ENCODE data around the gene INSIG2. TPM values are rescaled to one million over a fixed set of nuclear protein-coding genes. Genes with fewer than 3 reads are reported as not detected.
"Not testable (repeated sequence)": the region's sequence is repeated elsewhere in the genome, so short reads cannot be mapped to it uniquely, and the experiment has no call there.

The INSIG2 gene
- polyA plus RNA-seq, 4 donors, result 28.5 to 37.6 (median 34.4) TPM

- no peak for DNase-seq (ENCODE audit: low read depth in 4 of 4, low spot score in 3 of 4)
Observed at GRCh38 chr2:118059919-118060478, 28.3 kb upstream of the INSIG2 start.

DNA sequence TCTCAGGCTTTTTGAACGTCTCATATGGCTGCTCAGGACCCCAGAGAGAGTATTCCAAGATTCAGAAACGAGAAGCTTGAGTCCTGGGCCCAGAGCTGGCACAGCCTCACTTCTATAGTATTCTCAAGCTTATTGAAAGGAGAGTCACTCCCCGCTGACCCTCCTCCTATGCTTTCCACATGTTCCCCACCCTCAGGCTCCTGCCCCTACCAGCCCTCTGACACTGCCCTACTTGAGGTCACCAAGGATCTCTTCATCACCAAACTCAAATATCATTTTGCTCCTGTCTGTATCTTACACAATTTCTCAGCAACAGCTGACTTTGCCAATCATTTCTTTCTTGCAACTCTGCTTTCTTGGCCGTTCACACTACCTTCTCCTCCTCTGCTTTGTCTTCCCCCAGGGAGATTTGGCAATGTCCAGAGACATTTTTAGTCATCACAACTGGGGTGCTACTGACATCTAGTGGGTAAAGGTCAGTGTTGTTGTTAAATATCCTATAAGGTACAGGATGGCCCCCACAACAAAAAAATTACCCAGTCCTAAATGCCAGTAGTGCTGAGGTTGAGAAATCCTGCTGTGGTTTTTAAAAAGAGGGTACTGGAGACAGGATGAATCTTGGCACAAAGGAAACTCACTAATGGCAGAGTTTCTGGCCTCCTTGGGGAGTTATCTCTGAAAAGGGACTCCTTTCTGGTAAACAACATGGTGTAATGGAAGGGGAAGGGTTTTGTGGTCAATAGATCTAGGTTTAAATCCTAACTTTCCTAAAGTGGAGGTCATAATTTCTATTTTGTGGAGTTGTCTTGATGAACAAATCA lies 26.9 kb upstream of the INSIG2 start:
- no peak for DNase-seq (ENCODE audit: low read depth in 4 of 4, low spot score in 3 of 4)

GRCh38 chr2:118062048-118062447 lies 26.2 kb upstream of the INSIG2 start:
- DNase-seq (ENCODE audit: low read depth in 4 of 4, low spot score in 3 of 4), result no peak

GRCh38 chr2:118062669-118063068 lies 25.6 kb upstream of the INSIG2 start:
- no peak for DNase-seq (ENCODE audit: low read depth in 4 of 4, low spot score in 3 of 4)

- DNase-seq (ENCODE audit: low read depth in 4 of 4, low spot score in 3 of 4), result no peak
Observed at GRCh38 chr2:118065015-118065706, 23.1 kb upstream of the INSIG2 start.

- DNase-seq (ENCODE audit: low read depth in 4 of 4, low spot score in 3 of 4), result no peak
Observed at GRCh38 chr2:118065921-118066511, 22.3 kb upstream of the INSIG2 start.

DNA sequence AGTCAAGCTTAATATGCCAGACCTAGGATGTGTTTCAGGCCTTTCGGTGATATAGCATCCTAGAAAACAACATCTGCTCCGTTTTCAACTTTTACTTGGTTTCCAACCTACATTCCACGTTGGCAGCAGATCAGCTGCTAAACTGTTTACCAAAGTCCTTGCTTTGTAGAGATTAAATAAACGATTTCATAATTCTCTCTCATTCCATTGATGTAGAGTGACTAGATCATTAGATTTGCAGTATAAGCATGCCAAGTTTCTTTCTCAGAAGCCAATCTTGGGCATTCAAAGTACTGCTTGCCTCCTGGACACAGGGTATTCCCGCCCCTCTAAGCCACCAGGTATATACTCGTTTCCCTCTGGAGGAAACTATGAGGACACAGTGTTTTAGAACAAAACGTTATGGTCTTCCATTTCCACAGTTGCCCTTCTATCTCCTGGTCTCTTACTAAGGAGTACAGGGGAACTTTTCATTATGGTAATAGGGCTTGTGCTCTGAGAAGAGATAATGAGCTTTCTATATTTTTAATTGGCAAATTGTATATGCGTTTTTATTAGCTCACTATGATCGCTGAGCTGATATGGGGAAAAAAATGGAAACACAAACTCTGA lies 10.5 kb upstream of the INSIG2 start:
- no peak for DNase-seq (ENCODE audit: low read depth in 4 of 4, low spot score in 3 of 4)

- no peak for DNase-seq (ENCODE audit: low read depth in 4 of 4, low spot score in 3 of 4)
Observed at GRCh38 chr2:118078734-118079133, 9.5 kb upstream of the INSIG2 start.

GRCh38 chr2:118084491-118085089 lies 3.7 kb upstream of the INSIG2 start:
- DNase-seq (ENCODE audit: low read depth in 4 of 4, low spot score in 3 of 4), result no peak

DNA sequence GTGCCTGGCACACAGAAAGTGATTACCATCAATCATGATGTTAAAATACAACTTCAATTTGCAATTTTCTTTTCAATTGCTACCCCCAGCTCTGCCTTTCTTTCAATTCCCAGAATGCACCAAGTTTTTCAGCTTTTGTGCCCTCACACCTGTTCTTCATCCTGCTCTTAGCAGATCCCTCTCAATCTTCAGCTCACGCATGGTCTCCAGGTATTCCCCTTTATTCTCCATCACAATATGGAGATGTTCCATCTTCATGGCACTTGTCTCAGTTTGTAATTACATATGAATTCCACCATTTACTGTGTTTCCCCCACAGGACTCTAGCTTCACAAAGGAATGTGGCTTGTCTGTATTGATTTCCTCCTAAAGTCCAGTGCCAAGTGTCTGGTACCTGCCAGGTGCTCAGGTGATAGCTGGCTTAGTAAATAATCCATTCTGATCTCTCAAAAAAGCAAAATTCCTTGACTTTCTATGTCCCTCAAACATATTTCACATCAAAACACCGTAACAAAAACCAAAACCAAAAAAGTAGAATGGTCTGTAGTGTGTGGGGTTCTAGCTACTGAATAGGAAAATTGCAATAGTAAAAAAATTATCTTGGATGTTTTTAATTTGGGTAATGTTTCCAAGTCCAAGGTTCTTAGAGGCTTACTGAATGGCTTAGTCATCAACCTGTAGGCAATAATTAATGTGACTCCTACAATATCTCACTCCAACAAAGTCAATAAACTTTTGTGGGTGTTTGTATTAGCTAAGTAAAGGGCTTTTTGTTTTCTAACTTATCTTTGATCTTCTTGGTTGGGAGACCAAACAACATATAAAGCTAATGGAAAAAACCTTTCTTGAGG lies 2.9 kb upstream of the INSIG2 start:
- no peak for DNase-seq (ENCODE audit: low read depth in 4 of 4, low spot score in 3 of 4)

GRCh38 chr2:118086024-118086633 lies 2.1 kb upstream of the INSIG2 start:
- no peak for DNase-seq (ENCODE audit: low read depth in 4 of 4, low spot score in 3 of 4)

- DNase-seq (ENCODE audit: low read depth in 4 of 4, low spot score in 3 of 4), result peak in 2 of 4 donors; percentile 13 to 20
Observed at GRCh38 chr2:118089139-118089800, 999 bp downstream of the INSIG2 start.

DNA sequence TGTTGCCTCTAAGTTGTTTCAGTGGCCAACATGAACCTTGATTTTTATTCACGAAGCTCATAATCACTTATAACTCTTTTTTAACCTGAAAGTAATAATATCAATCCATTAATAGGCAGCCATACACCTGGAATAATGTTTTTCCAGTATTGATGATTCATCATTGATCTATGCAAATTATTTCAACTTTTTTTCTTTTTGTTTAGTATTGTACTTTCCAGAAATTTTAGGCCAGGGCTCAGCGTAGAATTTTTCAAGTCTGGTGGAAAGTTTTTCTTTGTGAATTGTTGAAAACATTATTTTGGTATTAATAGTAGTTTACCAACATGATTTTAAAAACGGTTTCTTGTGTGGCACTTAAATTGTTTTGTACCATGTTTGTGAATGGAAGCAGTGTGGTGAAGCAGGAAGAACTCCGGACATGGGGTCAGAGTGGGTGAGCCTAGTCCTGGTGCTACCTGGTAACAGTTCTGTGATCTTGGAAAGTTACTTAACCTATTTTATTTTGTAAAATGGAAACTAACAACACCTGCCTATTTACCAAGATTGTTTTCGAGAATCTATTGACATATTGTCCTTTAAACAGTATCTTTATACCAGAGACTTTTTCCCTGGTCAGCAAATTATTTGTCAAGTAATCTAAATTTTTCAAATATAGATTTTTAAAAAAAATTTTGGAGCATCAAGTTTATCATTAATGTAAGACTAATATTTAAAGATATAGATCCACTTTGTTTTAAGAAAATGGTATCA lies 2.3 kb downstream of the INSIG2 start:
- no peak for DNase-seq (ENCODE audit: low read depth in 4 of 4, low spot score in 3 of 4)

GRCh38 chr2:118091140-118091478 lies 2.8 kb downstream of the INSIG2 start:
- DNase-seq (ENCODE audit: low read depth in 4 of 4, low spot score in 3 of 4), result no peak

DNA sequence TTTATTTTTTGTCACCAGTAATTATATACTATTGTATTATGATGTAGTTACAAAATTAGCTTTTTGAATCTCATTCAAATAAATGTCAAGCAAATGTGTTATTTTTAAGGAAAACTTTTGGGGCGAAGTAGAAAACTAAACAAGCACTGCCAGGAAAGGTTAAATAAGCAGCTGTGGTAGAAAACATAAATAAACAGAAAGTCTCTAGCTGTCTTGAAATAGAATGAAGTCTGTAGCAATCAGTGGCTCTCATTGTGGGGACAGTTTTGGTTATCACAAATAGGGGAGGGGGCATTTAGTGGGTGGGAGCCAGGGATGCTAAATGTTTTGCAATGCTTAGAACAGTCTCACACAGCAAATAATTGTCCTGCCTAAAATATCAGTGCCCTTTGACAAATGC lies 3.4 kb downstream of the INSIG2 start:
- DNase-seq (ENCODE audit: low read depth in 4 of 4, low spot score in 3 of 4), result no peak

DNA sequence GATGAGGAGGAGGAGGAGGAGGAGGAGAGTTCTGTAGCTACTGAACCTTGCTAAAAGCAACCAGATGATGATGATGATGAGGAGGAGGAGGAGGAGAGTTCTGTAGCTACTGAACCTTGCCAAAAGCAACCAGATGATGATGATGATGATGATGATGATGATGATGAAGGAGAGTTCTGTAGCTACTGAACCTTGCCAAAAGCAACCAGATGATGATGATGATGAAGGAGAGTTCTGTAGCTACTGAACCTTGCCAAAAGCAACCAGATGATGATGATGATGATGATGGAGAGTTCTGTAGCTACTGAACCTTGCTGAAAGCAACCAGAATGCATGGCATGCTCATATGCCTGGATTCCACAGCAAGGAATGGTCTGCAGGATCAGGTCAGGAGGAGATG lies 5.8 kb downstream of the INSIG2 start:
- DNase-seq (ENCODE audit: low read depth in 4 of 4, low spot score in 3 of 4), result not testable (repeated sequence)

DNA sequence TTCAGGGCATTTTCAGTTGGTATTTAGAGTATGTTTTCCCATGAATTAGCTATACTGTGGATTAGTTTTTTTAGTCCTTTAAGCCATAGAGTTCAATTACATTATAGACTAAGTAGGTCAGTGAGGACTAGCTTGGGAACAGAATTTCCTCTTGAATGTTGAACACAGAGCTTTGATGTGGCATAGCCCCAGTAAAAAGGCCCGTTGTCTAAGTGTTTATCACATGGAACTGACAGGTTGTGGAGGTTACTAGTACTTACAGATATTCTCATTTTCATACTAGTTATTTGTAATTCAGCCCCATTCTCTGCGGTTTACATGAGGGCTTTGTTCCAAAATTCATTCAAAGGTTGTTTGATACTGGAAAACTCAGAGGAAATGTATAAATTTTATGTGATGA lies 6.2 kb downstream of the INSIG2 start:
- no peak for DNase-seq (ENCODE audit: low read depth in 4 of 4, low spot score in 3 of 4)

GRCh38 chr2:118095610-118096009 lies 7.3 kb downstream of the INSIG2 start:
- no peak for DNase-seq (ENCODE audit: low read depth in 4 of 4, low spot score in 3 of 4)
